Measurements from ENCODE around the gene GDNF.
"Not testable (repeated sequence)": the region's sequence is repeated elsewhere in the genome, so short reads cannot be mapped to it uniquely, and the experiment has no call there.

Gene GDNF

DNA sequence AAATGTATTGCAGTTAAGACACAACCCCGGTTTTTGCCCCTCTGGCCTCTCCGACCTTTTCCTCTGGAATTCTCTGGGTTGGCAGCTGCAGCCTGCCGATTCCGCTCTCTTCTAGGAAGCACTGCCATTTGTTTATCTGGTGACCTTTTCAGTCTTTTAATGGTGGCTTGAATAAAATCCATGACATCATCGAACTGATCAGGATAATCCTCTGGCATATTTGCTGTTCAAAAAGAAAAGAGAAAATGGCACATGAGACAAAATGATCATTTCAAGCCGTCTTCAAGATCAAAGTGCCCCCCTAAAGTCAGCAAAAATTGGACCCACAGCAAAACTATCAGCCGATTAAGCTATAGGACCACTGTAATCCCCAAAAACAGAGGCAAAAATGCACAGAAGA, 23.9 kb downstream of the GDNF start:
- DNase-seq: no peak

GRCh38 chr5:37814699-37815098, 25.1 kb downstream of the GDNF start:
- no peak for DNase-seq

DNA sequence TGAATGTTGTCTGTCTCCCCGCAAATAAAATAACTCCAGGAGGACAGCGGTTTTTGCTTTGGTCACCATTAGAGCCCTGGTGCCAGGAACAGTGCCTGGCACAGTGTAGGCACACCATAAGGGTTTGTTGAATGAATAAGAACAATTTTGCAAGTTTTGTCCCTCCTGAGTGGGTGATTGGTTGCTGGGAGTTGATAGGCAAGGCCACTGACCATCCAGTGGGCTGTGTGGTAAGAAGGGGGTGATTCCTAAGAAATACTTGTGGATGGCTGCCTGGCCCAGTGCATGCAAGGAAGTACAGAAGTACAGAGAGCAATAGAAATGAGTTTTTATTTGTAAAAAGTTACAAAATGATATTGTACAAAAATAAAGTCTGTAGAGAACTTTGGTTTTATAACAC, 27.5 kb downstream of the GDNF start:
- no peak for DNase-seq

GRCh38 chr5:37811866-37812265, 28.0 kb downstream of the GDNF start:
- DNase-seq: no peak

DNA sequence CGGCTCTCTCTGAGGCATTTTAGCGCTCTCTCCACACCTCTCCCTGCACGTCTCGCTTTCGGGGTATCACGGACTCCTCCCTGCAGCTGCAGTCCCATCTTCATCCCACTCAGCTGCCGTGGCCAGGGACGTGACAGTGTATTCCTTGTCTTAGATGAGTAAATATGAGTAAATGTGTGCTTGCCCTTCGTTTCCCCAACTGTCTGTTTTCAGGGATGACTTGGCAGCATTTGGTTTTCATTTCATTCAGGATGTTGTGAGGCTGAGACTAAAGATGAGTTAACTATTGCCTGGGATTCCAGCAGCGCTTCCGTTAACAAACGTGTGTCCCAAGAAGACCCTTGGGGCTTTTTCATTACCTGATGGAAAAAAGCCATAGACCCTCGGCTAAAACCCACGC, 29.5 kb downstream of the GDNF start:
- DNase-seq: no peak

DNA sequence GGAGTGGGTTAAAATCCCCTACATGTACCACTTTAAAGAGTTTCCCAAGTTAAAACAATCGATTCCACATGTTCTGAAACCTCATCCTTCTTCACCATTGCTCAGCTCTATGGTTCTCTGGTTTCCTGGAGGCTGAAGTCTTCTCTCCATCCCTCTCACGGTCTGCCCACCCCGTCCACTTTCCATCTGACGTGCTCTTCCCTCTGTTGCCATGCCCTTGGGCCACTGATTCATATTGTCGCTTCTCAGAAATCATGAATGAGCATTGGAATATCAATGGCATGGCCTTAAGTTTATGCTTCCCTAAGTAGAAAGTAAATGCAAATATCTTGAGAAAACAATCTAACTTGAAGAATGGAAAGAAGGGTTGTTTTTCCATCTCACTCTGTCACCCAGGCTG, 30.9 kb downstream of the GDNF start:
- DNase-seq: no peak

DNA sequence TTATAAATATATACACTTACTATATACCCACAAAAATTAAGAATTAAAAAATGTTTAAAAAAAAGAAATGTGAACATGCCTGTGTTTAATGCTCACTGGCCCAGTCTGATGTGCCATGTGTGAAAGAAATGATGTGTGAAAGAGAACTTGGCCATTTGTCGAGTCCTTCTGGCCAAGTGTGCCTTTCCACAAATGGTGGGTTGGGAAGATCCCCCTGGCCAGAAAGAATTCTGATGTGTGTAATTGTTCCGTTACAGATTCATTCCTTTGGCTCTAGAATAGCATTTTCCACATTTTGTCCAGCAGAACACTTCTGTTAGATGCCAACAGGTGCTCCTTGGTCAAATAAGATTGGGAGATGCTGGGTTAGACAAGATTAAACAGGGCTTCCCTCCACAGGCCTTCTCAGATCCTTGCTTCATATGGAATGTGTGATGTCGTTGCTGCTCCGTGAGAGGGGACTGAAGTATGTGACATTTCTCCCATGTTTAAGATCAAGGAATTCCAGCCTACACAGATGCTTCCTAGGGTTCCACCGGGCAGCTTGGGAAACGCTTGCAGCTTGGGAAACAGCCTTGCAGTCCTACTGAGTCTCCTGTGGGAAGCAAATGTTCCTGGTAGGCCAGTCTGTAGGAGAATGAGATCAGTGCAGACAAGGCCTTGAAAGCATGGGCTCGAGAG, 32.1 kb downstream of the GDNF start:
- no peak for DNase-seq

- DNase-seq: no peak
Observed at GRCh38 chr5:37807015-37807414, 32.8 kb downstream of the GDNF start.

- no peak for DNase-seq
Observed at GRCh38 chr5:37806476-37806875, 33.4 kb downstream of the GDNF start.

GRCh38 chr5:37806016-37806415, 33.8 kb downstream of the GDNF start:
- no peak for DNase-seq

GRCh38 chr5:37804401-37804800, 35.4 kb downstream of the GDNF start:
- DNase-seq: no peak

- no peak for DNase-seq
Observed at GRCh38 chr5:37803487-37803886, 36.4 kb downstream of the GDNF start.

DNA sequence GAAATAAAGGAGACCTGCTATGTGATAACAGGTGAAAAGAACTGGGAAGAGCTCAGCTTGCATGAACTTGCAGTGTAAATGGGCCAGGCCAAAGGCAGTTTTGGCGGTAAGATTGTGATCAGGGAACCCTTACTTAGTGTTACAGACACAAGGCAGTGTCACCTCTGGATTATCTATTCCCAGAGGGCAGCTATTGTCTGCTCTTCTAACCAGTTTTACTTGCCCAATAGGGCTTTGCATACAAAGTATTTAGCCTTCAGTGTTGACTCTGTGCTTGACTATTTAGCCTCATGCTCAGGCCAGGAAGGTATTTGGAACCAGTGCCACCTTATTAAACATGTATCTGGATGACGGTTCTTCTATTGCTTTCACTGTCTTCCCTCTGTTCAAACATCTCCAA, 38.3 kb downstream of the GDNF start:
- no peak for DNase-seq

GRCh38 chr5:37799865-37800421, 39.9 kb downstream of the GDNF start:
- no peak for DNase-seq

GRCh38 chr5:37796435-37796834, 43.4 kb downstream of the GDNF start:
- DNase-seq: not testable (repeated sequence)

GRCh38 chr5:37795292-37795691, 44.5 kb downstream of the GDNF start:
- not testable (repeated sequence) for DNase-seq

GRCh38 chr5:37792975-37793631, 46.7 kb downstream of the GDNF start:
- DNase-seq: no peak

GRCh38 chr5:37791321-37791720, 48.5 kb downstream of the GDNF start:
- DNase-seq: no peak

DNA sequence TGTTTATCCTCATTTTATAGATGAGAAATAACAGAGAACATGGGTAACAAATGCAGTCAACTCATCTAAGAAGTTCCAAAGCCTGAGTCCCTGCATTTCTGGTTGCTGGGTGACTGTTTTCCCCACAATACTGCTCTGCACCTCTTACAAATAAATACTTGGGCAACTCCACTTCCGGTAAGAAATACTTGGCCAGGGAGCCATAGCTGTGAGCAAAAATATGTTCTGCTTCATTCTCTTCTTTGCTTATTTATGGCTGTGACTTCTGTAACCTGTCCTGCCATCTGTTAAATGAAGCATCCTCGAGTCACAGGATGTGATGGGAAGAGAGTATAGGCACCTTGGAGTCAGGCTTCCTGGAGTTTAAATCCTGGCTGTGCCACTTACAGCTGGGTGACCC, 49.9 kb downstream of the GDNF start:
- DNase-seq: no peak

- DNase-seq: no peak
Observed at GRCh38 chr5:37787742-37788141, 52.1 kb downstream of the GDNF start.

GRCh38 chr5:37786862-37787519, 52.9 kb downstream of the GDNF start:
- DNase-seq: no peak

DNA sequence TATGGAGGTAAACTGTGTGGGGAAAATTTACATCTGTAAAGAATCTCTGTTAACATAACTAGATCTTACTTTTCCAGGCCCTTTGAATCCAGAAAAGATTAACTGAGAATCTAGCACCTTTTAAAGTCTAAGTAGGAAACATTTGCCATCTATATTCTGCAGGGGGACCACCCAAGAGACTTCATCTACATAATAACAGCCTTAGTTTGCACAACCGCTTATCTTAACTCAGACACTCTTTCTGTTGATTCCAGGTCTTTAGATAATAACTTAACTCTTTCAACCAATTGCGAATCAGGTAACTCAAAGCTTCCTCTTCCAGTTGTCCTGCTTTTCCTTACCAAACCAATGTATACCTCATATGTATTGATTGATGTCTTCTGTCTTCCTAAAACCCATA, 53.4 kb downstream of the GDNF start:
- DNase-seq: no peak

- DNase-seq: not testable (repeated sequence)
Observed at GRCh38 chr5:37781409-37781808, 58.4 kb downstream of the GDNF start.
